Measurements from ENCODE around the gene RAPGEF1.

The RAPGEF1 gene

DNA sequence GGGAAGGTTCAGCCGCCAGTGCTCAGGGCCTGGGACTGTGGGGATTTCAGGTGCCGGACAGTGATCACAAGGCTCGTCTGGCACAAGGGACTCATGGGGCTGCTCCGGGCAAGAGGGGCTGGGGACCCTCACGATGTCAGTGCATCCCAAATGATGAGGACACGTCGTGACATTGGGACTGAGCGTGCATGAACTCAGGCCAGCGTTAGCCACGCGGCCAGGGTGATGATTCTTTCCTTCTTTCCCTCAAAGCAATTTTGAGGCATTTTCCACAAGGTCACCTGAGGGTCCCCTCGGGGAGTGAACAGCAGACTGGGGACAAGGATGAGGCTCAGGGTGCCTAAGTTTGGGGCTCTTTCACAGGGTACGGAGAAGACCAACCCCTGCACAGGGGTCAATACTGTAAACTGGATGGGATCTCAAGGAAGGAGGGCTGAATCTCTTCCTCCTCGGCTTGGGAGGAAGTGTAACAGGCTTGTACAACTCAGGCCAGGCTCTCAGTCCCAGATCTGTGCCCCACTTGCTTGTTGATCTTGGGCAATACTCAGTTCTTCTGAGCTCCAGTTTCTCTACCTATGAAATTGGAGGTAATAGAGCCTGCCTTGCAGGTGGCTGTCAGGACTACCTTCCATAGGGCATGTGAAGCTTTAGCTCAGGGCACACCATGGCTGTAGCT is 116.1 kb downstream of the RAPGEF1 start:
- DNase-seq (ENCODE audit: low read depth) = no peak
- no peak for TF ChIP-seq CTCF (conservative IDR thresholded peaks at IDR 0.05; ENCODE audit: low read depth, low read length)
- H3K4me3 ChIP-seq (ENCODE audit: low read depth, low read length) = no peak overlapping the region

- DNase-seq (ENCODE audit: low read depth) = no peak
- H3K4me3 ChIP-seq (ENCODE audit: low read depth, low read length) = no peak overlapping the region
- TF ChIP-seq CTCF (conservative IDR thresholded peaks at IDR 0.05; ENCODE audit: low read depth, low read length) = no peak
Observed at GRCh38 chr9:131622523-131622922, 117.4 kb downstream of the RAPGEF1 start.

DNA sequence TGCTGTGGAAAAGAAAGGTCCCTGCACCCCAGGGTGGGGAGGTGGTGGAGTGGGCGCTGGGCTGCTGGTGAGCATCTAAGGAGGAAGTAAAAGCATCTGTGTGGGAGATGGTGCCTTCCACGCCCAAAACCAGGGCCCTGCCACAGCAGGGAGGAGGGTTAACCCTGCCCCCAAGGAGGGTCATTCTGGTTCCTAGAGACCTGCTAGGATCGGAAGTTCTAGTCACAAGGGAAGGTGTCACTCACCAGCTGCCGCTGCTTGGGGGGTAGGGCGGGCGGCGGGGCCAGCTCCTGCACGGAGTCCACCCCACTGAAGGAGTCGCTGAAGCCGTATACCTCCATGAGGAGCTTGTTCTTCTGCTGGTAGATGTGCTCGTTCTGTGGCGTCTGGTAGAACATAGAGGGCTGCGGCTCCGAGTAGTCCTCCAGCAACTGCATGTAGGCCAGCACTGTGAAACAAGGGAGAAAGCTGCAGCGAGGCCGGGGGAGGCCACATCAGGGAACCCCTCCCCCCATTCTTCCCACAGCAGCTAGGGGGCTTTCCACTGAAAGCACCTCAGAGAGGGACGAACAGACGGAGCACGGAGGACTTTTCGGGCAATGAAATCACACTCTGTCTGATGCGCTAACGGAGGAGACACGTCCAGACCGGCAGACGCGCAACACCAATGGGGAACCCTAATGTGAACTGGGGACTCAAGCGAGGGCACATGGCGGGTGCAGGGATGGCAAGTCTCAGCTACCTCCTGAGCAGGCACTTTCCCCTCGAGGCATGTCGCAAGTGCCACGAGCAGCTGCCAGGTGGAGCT is 118.1 kb downstream of the RAPGEF1 start:
- TF ChIP-seq CTCF (conservative IDR thresholded peaks at IDR 0.05; ENCODE audit: low read depth, low read length) = no peak

DNA sequence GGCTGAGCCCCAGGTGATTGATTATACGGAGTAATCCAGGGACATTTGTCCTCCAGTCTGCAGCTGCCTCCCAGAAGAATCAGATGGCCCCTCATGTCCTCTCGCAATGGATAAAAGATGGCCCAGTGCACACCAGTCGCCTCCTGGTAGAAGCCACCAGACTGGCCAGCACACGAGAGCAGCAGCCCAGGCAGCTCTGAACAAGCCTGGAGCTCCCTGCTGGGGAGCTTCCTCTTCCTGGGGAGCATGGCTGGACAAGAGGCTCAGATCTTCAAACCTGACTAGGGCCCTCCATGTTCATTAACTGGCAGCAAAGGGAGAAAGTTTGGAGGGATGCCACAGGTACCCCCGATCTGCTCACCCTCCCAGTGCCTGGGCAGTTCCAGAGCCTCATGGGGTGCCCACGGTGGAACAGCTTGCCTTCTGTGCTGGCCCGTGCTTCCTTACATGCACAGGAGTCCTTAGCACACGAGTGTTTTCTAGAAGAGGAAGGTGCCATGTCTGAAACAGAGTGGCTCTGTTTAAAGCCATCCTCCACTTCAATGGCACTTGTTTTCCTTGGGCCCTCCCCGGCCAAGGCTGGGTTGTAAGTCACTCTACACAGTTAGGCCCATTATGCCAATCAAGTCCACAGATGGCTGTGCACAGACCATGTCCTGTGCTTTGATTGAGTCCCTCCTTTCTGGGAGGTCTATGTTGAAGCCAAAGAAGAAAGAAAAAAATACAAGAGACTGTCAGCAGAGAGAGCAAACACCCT is 118.9 kb downstream of the RAPGEF1 start:
- peak; percentile 44 for DNase-seq (ENCODE audit: low read depth)
- TF ChIP-seq CTCF (conservative IDR thresholded peaks at IDR 0.05; ENCODE audit: low read depth, low read length) = no peak
- H3K4me3 ChIP-seq (ENCODE audit: low read depth, low read length) = no peak overlapping the region

More for the DNA sequence above, 118.1 kb downstream of the RAPGEF1 start:
- no peak for DNase-seq (ENCODE audit: low read depth)
- H3K4me3 ChIP-seq (ENCODE audit: low read depth, low read length) = no peak overlapping the region

DNA sequence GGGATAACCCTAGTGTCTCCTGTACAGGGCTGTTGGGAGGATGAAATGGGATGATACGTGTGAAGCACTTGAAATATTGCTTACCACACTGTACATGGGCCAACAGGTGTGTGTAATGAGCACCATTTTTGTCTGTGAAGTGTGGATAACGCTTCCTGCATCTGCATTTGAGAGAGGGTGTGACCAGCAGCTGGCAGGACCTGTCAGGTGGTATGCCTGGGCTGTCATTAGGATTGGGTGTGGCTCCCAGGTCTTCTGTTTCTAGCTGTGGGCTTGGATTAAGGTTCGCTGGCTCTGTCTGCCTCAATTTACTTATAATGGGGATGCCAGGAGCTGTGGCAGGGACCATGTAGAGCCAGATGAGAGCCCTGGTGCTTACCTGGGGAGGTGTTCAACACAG is 120.2 kb downstream of the RAPGEF1 start:
- H3K4me3 ChIP-seq (ENCODE audit: low read depth, low read length) = no peak overlapping the region
- DNase-seq (ENCODE audit: low read depth) = no peak
- TF ChIP-seq CTCF (conservative IDR thresholded peaks at IDR 0.05; ENCODE audit: low read depth, low read length) = no peak

DNA sequence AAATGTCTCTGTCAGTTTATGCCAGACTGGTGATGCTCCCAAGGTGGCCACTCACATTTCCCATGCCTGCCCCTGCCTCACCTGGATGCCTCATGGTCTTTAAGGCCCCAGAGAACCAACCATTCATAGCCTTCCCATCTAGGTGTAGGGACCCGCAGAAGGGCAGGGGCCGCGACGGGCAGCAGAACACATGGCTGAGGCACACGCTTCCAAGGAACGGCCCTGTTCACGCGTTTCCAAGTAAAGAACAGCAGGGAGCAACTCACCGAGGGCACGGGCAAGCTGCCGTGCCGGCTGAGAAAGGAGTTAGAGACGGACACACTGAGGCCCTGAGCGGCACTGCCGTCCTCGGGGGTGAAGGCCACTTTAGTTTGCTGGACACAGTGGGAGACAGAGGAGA is 121.1 kb downstream of the RAPGEF1 start:
- DNase-seq (ENCODE audit: low read depth) = no peak
- no peak for TF ChIP-seq CTCF (conservative IDR thresholded peaks at IDR 0.05; ENCODE audit: low read depth, low read length)
- no peak overlapping the region for H3K4me3 ChIP-seq (ENCODE audit: low read depth, low read length)
